ENCODE data around the gene COG6.

Gene COG6

GRCh38 chr13:39789451-39789850 is 134.0 kb downstream of the COG6 start:
- no peak for DNase-seq
- TF ChIP-seq POLR2A (IDR thresholded peaks at IDR 0.05; ENCODE audit: low read length) = no peak
- TF ChIP-seq GATA1 (IDR thresholded peaks at IDR 0.05; ENCODE audit: low read depth, low read length) = no peak
